Glutamatergic neuron (in vitro differentiated cells): ENCODE measurements around the gene PTH2. TPM values are rescaled to one million over a fixed set of nuclear protein-coding genes. Genes with fewer than 3 reads are reported as not detected.
A peak's percentile ranks its signal among the peaks of the same experiment; 100 is the strongest.

Experiments
- DNase-seq: peaks from one replicate; pipeline ENCODE4 v3.0.0; 2022
- H3K27ac Mint-ChIP-seq: one replicate; pipeline ENCODE4 v1.8.0; 2020; ENCODE audit warnings: mild to moderate bottlenecking, mixed read lengths, inconsistent platforms; ENCODE audit not compliant: unreplicated experiment
- H3K27me3 Mint-ChIP-seq: one replicate; pipeline ENCODE4 v1.8.0; 2020; ENCODE audit warnings: mild to moderate bottlenecking, moderate library complexity, mixed read lengths, inconsistent platforms; ENCODE audit not compliant: unreplicated experiment
- H3K36me3 Mint-ChIP-seq: one replicate; pipeline ENCODE4 v1.8.0; 2020; ENCODE audit warnings: mild to moderate bottlenecking, mixed read lengths, inconsistent platforms; ENCODE audit not compliant: unreplicated experiment
- H3K4me1 Mint-ChIP-seq: one replicate; pipeline ENCODE4 v1.8.0; 2020; ENCODE audit warnings: mild to moderate bottlenecking, low read depth, mixed read lengths, inconsistent platforms; ENCODE audit not compliant: unreplicated experiment
- H3K4me3 Mint-ChIP-seq: one replicate; pipeline ENCODE4 v1.8.0; 2020; ENCODE audit warnings: mild to moderate bottlenecking, mixed read lengths, inconsistent platforms; ENCODE audit not compliant: unreplicated experiment
- H3K9me3 Mint-ChIP-seq: one replicate; pipeline ENCODE4 v1.8.0; 2020; ENCODE audit warnings: mild to moderate bottlenecking, moderate library complexity, mixed read lengths, inconsistent platforms; ENCODE audit not compliant: unreplicated experiment
- total RNA-seq: library from RNA; stranded (reverse); fragmentation: NEBNext Ultra II Directional; extraction: Animal tissue kit (Norgen Biotek cat#: 25700); gene quantifications from one replicate; pipeline ENCODE4 v1.2.1, GENCODE V29; 2021; ENCODE audit not compliant: unreplicated experiment
- TF ChIP-seq, protein P1 (sequence below): fragments of 200-600 bp; sonication (generic); IDR thresholded peaks from one replicate; pipeline ENCODE4 v1.5.0; 2021; ENCODE audit not compliant: partially characterized antibody, unreplicated experiment

Gene PTH2
- total RNA-seq, 1 donor from 2014 or later, result 2.5 TPM

DNA sequence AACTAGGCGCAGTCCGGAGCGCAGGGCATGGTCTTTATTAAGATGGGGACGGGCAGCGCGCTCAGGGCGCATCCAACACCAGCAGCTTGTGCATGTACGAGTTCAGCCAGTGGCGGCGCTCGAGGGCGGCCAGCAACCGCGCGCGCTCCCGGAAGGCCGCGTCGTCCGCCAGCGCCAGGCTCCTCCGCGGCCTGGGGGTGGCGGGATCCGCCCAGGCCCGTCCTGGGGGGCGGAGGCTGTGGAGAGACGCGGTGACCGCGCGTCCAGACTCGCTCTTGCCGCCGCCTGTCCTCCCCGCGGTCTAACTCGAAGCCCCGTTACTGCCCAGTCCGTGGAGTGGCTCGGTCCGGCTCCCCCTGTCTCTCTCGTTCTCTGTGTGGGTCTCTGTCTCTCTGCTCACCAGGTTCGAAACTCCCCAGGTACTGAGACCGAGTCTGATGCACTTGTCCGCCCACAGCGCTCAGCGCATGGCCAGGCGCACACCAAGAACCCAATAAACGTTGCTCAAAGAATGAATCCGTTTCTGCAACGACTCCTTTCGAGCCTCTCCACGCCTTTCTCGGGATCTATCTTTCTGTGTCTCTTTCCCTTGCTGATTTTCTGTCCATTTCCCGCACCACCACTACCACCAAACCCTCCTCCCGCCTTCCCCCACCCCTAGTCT lies 702 bp downstream of the PTH2 start:
- peaks cover 36% of the 10 kb centered on the region for H3K4me1 Mint-ChIP-seq
- peak overlapping the region; percentile 88 for H3K4me3 Mint-ChIP-seq
- no peaks in the 10 kb centered on the region for H3K36me3 Mint-ChIP-seq
- H3K27ac Mint-ChIP-seq, result peak overlapping the region; percentile 22
- peaks cover 28% of the 10 kb centered on the region for H3K27me3 Mint-ChIP-seq
- DNase-seq, result peak; percentile 86
- TF ChIP-seq, protein P1, sequence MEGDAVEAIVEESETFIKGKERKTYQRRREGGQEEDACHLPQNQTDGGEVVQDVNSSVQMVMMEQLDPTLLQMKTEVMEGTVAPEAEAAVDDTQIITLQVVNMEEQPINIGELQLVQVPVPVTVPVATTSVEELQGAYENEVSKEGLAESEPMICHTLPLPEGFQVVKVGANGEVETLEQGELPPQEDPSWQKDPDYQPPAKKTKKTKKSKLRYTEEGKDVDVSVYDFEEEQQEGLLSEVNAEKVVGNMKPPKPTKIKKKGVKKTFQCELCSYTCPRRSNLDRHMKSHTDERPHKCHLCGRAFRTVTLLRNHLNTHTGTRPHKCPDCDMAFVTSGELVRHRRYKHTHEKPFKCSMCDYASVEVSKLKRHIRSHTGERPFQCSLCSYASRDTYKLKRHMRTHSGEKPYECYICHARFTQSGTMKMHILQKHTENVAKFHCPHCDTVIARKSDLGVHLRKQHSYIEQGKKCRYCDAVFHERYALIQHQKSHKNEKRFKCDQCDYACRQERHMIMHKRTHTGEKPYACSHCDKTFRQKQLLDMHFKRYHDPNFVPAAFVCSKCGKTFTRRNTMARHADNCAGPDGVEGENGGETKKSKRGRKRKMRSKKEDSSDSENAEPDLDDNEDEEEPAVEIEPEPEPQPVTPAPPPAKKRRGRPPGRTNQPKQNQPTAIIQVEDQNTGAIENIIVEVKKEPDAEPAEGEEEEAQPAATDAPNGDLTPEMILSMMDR, result peak; percentile 79
- H3K9me3 Mint-ChIP-seq, result peaks cover 15% of the 10 kb centered on the region

DNA sequence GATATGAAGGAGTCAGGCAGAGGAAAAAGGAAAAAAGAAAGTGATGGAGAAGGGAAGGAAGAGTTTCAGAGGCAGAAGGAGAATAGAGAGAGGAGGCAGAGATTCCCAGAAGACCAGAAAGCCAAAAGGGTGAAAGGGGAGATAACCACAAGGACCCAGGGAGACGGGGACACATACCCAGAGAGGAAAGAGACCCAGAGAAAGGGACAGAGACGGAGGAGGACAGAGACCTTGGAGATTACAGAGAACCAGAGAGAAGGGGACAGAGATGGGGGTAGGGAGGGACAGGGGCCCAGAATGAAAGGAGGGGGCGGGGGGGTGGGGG lies 1.4 kb downstream of the PTH2 start:
- Mint-ChIP-seq H3K27ac (peak overlapping the region; percentile 50), H3K27me3 (peaks cover 26% of the 10 kb centered on the region), H3K36me3 (no peaks in the 10 kb centered on the region), H3K4me1 (peaks cover 33% of the 10 kb centered on the region), H3K9me3 (peaks cover 11% of the 10 kb centered on the region), H3K4me3 (peak overlapping the region; percentile 67)
- TF ChIP-seq, protein P1, result no peak
- DNase-seq, result no peak

DNA sequence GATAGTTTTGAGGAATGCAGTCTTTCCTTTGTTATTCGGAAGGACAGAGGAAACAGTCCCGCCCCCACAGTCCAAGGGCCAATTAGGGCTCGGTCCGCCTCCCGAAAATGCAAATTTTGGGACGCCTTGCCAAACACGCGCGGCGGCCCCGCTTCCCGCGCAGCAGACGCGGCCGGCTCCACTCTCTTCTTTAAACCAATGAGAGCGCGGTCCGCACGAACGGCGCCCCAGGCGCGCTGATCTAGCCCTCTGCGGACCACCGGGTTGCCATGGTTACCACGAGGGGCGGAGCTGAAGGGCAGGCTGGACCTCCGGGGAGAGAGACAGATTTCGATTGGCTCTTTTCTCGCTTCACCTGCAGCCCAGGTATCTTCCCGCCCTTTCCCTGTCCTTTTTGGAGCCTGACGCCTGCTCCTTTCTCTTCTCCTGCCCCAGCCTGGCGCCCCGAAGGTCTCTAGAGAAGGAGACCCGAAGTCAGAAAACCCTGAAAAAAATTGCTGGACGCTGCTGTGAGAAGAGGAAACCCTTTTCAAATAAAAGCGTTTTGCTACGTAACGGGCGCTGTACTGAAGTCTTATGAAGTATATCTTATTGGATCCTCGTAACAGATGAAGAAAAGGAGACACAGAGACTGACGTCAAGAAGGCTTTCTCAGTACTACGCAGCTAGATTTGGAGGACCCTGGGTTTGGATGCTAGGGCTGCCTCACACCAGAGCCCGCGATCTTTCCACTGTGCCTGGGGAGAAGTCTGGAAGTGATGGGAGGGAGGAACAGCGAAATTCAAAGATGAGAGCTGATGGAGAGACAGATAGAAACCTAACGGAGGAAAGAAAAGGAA lies 2.0 kb downstream of the PTH2 start:
- H3K27ac Mint-ChIP-seq, result peak overlapping the region; percentile 50
- peaks cover 25% of the 10 kb centered on the region for H3K27me3 Mint-ChIP-seq
- peaks cover 27% of the 10 kb centered on the region for H3K4me1 Mint-ChIP-seq

DNA sequence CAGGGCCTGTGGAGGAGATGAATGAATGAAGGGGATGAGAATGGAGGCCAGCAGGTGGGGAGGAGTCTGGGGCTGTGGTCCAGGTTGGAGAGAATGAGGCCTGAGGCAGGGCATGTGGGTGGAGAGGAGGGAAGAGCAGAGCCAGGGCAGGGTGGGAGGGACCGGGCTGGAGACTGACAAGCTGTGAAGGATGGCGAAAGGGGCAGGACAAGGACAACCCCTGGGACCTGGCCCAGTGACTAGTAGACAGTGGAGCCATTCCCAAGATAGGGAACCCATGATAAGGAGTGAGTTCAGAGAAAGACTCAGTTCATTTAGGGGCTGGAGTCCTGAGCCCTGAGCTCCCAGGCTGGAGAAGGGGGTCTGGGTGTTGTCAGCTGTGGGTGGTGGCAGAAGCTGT lies 3.0 kb downstream of the PTH2 start:
- H3K4me3 Mint-ChIP-seq, result peak overlapping the region; percentile 64
- peaks cover 9% of the 10 kb centered on the region for H3K9me3 Mint-ChIP-seq
- H3K36me3 Mint-ChIP-seq, result no peaks in the 10 kb centered on the region
- peaks cover 19% of the 10 kb centered on the region for H3K4me1 Mint-ChIP-seq
- no peak overlapping the region for H3K27ac Mint-ChIP-seq
- TF ChIP-seq, protein P1, result no peak
- no peak for DNase-seq
- H3K27me3 Mint-ChIP-seq, result peaks cover 24% of the 10 kb centered on the region

More for the DNA sequence above, 2.0 kb downstream of the PTH2 start:
- Mint-ChIP-seq H3K4me3 (peak overlapping the region; percentile 67), H3K9me3 (peaks cover 9% of the 10 kb centered on the region), H3K36me3 (no peaks in the 10 kb centered on the region)
- DNase-seq, result peak; percentile 87
- TF ChIP-seq, protein P1, result no peak

GRCh38 chr19:49419173-49419572 lies 4.1 kb downstream of the PTH2 start:
- H3K27ac Mint-ChIP-seq, result no peak overlapping the region
- no peak for DNase-seq
- peaks cover 7% of the 10 kb centered on the region for H3K9me3 Mint-ChIP-seq
- H3K4me3 Mint-ChIP-seq, result no peak overlapping the region
- TF ChIP-seq, protein P1, result no peak
- H3K4me1 Mint-ChIP-seq, result peaks cover 22% of the 10 kb centered on the region
- peaks cover 23% of the 10 kb centered on the region for H3K27me3 Mint-ChIP-seq
- H3K36me3 Mint-ChIP-seq, result no peaks in the 10 kb centered on the region
